GM12878 (cell line): ENCODE data around the gene BPIFB3. TPM values are rescaled to one million over a fixed set of nuclear protein-coding genes. Genes with fewer than 3 reads are reported as not detected.

Experiments used
- ATAC-seq: fragments of 200-7000 bp; cut with Tn5 transposase; 3 replicates; pipeline ENCODE4 v1.9.1; 2020; ENCODE audit warnings: mild to moderate bottlenecking, moderate library complexity
- BruUV-seq: library from RNA; stranded (reverse); fragments of 400-500 nt; replicated peaks from 2 replicates; lab custom pipeline; 2021; lab: Mats Ljungman, UMichigan
- CTCF ChIA-PET: fragments of 300-600 bp; sonication (Branson Sonifier 250); formaldehyde crosslinking; extraction: SDS; loops from one replicate; lab custom pipeline; 2021; ENCODE audit warnings: inconsistent platforms; lab: Yijun Ruan, JAX
- POLR2A ChIA-PET: fragments of 350-600 bp; formaldehyde crosslinking; extraction: SDS; loops from one replicate; lab custom pipeline; 2021; ENCODE audit warnings: inconsistent platforms; lab: Charles Lee
- RAD21 ChIA-PET: fragments of 300-600 bp; sonication (Branson Sonifier 250); formaldehyde crosslinking; loops from one replicate; lab custom pipeline; 2023; ENCODE audit warnings: antibody characterized with exemption; ENCODE audit not compliant: unreplicated experiment; lab: Charles Lee
- SMC1A ChIA-PET: fragments of 300-600 bp; sonication (Branson Sonifier 250); formaldehyde crosslinking; loops from one replicate; lab custom pipeline; 2023; ENCODE audit not compliant: unreplicated experiment, uncharacterized antibody; lab: Charles Lee
- DNase-seq: peaks from one replicate; pipeline ENCODE4 v3.0.0-alpha.2; 2011; ENCODE audit warnings: low read depth, low spot score
- FAIRE-seq: peaks from 3 replicates; lab custom pipeline; 2011; peaks lifted over from hg19 to GRCh38; lab: Jason Lieb, UNC
- H2AFZ ChIP-seq: 2 replicates; pipeline ENCODE4 v1.6.0; 2011; ENCODE audit warnings: low read depth, low read length, control low read depth; ENCODE audit not compliant: control insufficient read depth
- H3K27ac ChIP-seq: 2 replicates; pipeline ENCODE4 v1.5.1; 2011; ENCODE audit warnings: control low read depth; ENCODE audit not compliant: control insufficient read depth, insufficient read depth
- H3K27me3 ChIP-seq, 2 experiments: replicated peaks in 1 of 2; 2 replicates each; pipeline versions ENCODE4 v1.6.0 to v1.6.1; 2011; ENCODE audit warnings: low read length in 1 of 2; ENCODE audit not compliant: control insufficient read depth in 2 of 2, insufficient read depth in 2 of 2
- H3K36me3 ChIP-seq, 2 experiments: 2 replicates each; pipeline ENCODE4 v1.5.1; 2011; ENCODE audit warnings: low read length in 1 of 2; ENCODE audit not compliant: control insufficient read depth in 2 of 2, insufficient read depth in 2 of 2
- H3K4me1 ChIP-seq: 2 replicates; pipeline ENCODE4 v1.6.1; 2011; ENCODE audit warnings: mild to moderate bottlenecking, low read length, moderate library complexity, mixed read lengths; ENCODE audit not compliant: control insufficient read depth, insufficient read depth
- H3K4me2 ChIP-seq: 2 replicates; pipeline ENCODE4 v1.6.0; 2011; ENCODE audit warnings: control low read depth; ENCODE audit not compliant: control insufficient read depth, insufficient read depth
- H3K4me3 ChIP-seq: fragments of 200-600 bp; sonication (generic); 2 replicates; pipeline ENCODE4 v1.5.1; 2016
- H3K79me2 ChIP-seq: 2 replicates; pipeline ENCODE4 v1.6.0; 2011; ENCODE audit warnings: low read length; ENCODE audit not compliant: control insufficient read depth, insufficient read depth
- H3K9ac ChIP-seq: 2 replicates; pipeline ENCODE4 v1.8.0; 2011; ENCODE audit warnings: low read length, control low read depth, mixed read lengths; ENCODE audit not compliant: control insufficient read depth, insufficient read depth
- H3K9me3 ChIP-seq: replicated peaks from 3 replicates; pipeline ENCODE4 v1.5.1; 2011; ENCODE audit warnings: mild to moderate bottlenecking, low read length; ENCODE audit not compliant: control insufficient read depth, insufficient read depth
- H4K20me1 ChIP-seq: 2 replicates; pipeline ENCODE4 v1.6.0; 2011; ENCODE audit not compliant: control insufficient read depth, insufficient read depth
- BACH1 ChIP-seq: fragments of 450-650 bp; IDR thresholded peaks from 2 replicates; pipeline ENCODE4 v1.6.1; 2017; ENCODE audit warnings: mild to moderate bottlenecking, borderline replicate concordance
- EGR1 ChIP-seq, 2 experiments: IDR thresholded peaks; 1 replicate in 1 of 2; 2 replicates in 1 of 2; pipeline ENCODE4 v1.6.1; 2011 to 2012; ENCODE audit warnings: low read depth in 2 of 2, low read length in 2 of 2, borderline replicate concordance in 1 of 2, mild to moderate bottlenecking in 1 of 2, moderate library complexity in 1 of 2
- EP300 ChIP-seq, 2 experiments: fragments of 150-350 bp in 1 of 2; IDR thresholded peaks; 2 replicates each; pipeline ENCODE4 v1.6.1; 2011 to 2012; ENCODE audit warnings: low read depth in 2 of 2, low read length in 2 of 2, borderline replicate concordance in 1 of 2, improper control_type of control experiment in 1 of 2, inconsistent platforms in 1 of 2; ENCODE audit not compliant: control insufficient read depth in 1 of 2
- ESRRA ChIP-seq: IDR thresholded peaks from 2 replicates; pipeline ENCODE4 v1.6.1; 2012; ENCODE audit warnings: mild to moderate bottlenecking, low read length, improper control_type of control experiment
- GABPA ChIP-seq: IDR thresholded peaks from 2 replicates; pipeline ENCODE4 v1.6.1; 2014; ENCODE audit warnings: antibody characterized with exemption, low read depth, mild to moderate bottlenecking, inconsistent platforms
- LARP7 ChIP-seq: fragments of 450-650 bp; IDR thresholded peaks from 2 replicates; pipeline ENCODE4 v1.6.1; 2017; ENCODE audit warnings: mild to moderate bottlenecking
- SMAD5 ChIP-seq: IDR thresholded peaks from 2 replicates; pipeline ENCODE4 v1.6.1; 2016; ENCODE audit warnings: antibody characterized with exemption, low read depth
- WGBS: methylation state at CpG from one replicate; pipeline ENCODE4 v1.1.6; 2016; ENCODE audit warnings: low lambda C conversion rate; ENCODE audit not compliant: insufficient replicate concordance, insufficient coverage; ENCODE audit errors: missing lambda C conversion rate; 5-methylcytosine and 5-hydroxymethylcytosine counted together
- in situ Hi-C: fragments of 300-500 bp; cut with MboI; formaldehyde crosslinking; loops from 9 replicates; pipeline ENCODE4 v1.14.3; 2018; ENCODE audit warnings: mixed read lengths
- intact Hi-C: fragments of 100-400 bp; cut with micrococcal nuclease; formaldehyde crosslinking; loops from one replicate; pipeline ENCODE4 v1.14.2; 2022; ENCODE audit not compliant: unreplicated experiment
- polyA plus RNA-seq, 11 experiments: library from polyadenylated mRNA; depleted of rRNA in 4 of 11; unstranded in 6 of 11; stranded (reverse) in 5 of 11; fragments of >200 nt; fragmentation: Nextera tagmentation in 4 of 11; fragmentation: Illumina TruSeq in 1 of 11; extraction: Ambion mirVana in 4 of 11; extraction: Trizol in 1 of 11; gene quantifications; 1 replicate in 1 of 11; 2 replicates in 10 of 11; pipeline versions ENCODE4 v1.2.1 to v1.2.3, GENCODE V29; 2011 to 2016; ENCODE audit warnings: inconsistent platforms in 2 of 11, missing spikeins in 2 of 11, low read depth in 1 of 11
- total RNA-seq, 4 experiments: library from RNA; depleted of rRNA in 3 of 4; stranded (reverse); fragments of >200 nt in 3 of 4; fragmentation: Illumina TruSeq in 1 of 4; extraction: Trizol in 1 of 4; gene quantifications; 2 replicates each; pipeline versions ENCODE4 v1.2.1 to v1.2.3, GENCODE V29; 2013 to 2021
- TF ChIP-seq, protein P1 (sequence below): fragments of 450-650 bp; formaldehyde crosslinking; IDR thresholded peaks from 2 replicates; pipeline ENCODE4 v1.4.0; 2020; ENCODE audit warnings: mild to moderate bottlenecking, moderate library complexity
- TF ChIP-seq, protein P2 (sequence below): fragments of 450-650 bp; IDR thresholded peaks from 2 replicates; pipeline ENCODE4 v1.6.1; 2017; ENCODE audit warnings: mild to moderate bottlenecking, moderate library complexity
- TF ChIP-seq, protein P3 (sequence below): IDR thresholded peaks from 2 replicates; pipeline ENCODE4 v1.6.1; 2012; ENCODE audit warnings: improper control_type of control experiment, low read depth, low read length; ENCODE audit not compliant: insufficient replicate concordance

Gene BPIFB3
- total and polyA plus RNA-seq, 10 of the 15 experiments (the other 5 are each of a cell fraction or from before 2014, with no cell fraction given) = not detected

DNA sequence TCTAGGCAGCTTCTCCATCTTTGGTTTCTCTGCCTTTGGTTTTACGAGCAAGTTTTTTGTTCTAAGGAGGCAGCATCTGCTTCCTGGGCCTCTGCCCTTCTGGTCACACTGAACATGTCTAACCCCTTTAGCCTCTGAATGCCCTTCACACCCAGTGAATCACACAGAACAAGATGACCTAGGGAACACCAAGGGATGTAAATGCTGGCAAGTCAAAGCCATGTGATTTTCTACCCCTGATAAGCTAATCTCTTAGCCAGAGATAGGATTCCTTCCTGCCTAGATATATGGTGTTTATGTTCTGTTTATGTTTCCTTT, 29.5 kb upstream of the BPIFB3 start:
- SMC1A ChIA-PET = no interaction called here
- H2AFZ ChIP-seq = no peak overlapping the region
- no peaks in the 10 kb centered on the region for H3K79me2 ChIP-seq
- POLR2A ChIA-PET = no interaction called here
- CTCF ChIA-PET = no interaction called here
- peaks cover 3% of the 10 kb centered on the region for H3K4me1 ChIP-seq
- intact Hi-C loops = no loop called here
- no peak overlapping the region for H3K4me2 ChIP-seq
- RAD21 ChIA-PET = no interaction called here
- 62% methylated on average over 1 of the region's 1 CpG for WGBS
- H3K9me3 ChIP-seq = no peaks in the 10 kb centered on the region
- in situ Hi-C loops = no loop called here
- H3K27me3 ChIP-seq = no peaks in the 10 kb centered on the region; a peak in 1 of 4 replicates
- FAIRE-seq (no peak), ATAC-seq (no peak), DNase-seq (no peak)
- H3K4me3 ChIP-seq = no peak overlapping the region
- no peak overlapping the region for H3K9ac ChIP-seq
- no peaks in the 10 kb centered on the region for H3K36me3 ChIP-seq
- no peak overlapping the region for H3K27ac ChIP-seq
- BruUV-seq = no TSS peak
- H4K20me1 ChIP-seq = no peaks in the 10 kb centered on the region
- TF ChIP-seq SMAD5 = no peak
- no peak for TF ChIP-seq LARP7
- no peak for TF ChIP-seq BACH1
- TF ChIP-seq, protein P1, sequence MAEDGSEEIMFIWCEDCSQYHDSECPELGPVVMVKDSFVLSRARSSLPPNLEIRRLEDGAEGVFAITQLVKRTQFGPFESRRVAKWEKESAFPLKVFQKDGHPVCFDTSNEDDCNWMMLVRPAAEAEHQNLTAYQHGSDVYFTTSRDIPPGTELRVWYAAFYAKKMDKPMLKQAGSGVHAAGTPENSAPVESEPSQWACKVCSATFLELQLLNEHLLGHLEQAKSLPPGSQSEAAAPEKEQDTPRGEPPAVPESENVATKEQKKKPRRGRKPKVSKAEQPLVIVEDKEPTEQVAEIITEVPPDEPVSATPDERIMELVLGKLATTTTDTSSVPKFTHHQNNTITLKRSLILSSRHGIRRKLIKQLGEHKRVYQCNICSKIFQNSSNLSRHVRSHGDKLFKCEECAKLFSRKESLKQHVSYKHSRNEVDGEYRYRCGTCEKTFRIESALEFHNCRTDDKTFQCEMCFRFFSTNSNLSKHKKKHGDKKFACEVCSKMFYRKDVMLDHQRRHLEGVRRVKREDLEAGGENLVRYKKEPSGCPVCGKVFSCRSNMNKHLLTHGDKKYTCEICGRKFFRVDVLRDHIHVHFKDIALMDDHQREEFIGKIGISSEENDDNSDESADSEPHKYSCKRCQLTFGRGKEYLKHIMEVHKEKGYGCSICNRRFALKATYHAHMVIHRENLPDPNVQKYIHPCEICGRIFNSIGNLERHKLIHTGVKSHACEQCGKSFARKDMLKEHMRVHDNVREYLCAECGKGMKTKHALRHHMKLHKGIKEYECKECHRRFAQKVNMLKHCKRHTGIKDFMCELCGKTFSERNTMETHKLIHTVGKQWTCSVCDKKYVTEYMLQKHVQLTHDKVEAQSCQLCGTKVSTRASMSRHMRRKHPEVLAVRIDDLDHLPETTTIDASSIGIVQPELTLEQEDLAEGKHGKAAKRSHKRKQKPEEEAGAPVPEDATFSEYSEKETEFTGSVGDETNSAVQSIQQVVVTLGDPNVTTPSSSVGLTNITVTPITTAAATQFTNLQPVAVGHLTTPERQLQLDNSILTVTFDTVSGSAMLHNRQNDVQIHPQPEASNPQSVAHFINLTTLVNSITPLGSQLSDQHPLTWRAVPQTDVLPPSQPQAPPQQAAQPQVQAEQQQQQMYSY (CRISPR knock-in tag) = no peak
- TF ChIP-seq, protein P2, sequence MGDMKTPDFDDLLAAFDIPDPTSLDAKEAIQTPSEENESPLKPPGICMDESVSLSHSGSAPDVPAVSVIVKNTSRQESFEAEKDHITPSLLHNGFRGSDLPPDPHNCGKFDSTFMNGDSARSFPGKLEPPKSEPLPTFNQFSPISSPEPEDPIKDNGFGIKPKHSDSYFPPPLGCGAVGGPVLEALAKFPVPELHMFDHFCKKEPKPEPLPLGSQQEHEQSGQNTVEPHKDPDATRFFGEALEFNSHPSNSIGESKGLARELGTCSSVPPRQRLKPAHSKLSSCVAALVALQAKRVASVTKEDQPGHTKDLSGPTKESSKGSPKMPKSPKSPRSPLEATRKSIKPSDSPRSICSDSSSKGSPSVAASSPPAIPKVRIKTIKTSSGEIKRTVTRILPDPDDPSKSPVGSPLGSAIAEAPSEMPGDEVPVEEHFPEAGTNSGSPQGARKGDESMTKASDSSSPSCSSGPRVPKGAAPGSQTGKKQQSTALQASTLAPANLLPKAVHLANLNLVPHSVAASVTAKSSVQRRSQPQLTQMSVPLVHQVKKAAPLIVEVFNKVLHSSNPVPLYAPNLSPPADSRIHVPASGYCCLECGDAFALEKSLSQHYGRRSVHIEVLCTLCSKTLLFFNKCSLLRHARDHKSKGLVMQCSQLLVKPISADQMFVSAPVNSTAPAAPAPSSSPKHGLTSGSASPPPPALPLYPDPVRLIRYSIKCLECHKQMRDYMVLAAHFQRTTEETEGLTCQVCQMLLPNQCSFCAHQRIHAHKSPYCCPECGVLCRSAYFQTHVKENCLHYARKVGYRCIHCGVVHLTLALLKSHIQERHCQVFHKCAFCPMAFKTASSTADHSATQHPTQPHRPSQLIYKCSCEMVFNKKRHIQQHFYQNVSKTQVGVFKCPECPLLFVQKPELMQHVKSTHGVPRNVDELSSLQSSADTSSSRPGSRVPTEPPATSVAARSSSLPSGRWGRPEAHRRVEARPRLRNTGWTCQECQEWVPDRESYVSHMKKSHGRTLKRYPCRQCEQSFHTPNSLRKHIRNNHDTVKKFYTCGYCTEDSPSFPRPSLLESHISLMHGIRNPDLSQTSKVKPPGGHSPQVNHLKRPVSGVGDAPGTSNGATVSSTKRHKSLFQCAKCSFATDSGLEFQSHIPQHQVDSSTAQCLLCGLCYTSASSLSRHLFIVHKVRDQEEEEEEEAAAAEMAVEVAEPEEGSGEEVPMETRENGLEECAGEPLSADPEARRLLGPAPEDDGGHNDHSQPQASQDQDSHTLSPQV = no peak
- TF ChIP-seq, protein P3, sequence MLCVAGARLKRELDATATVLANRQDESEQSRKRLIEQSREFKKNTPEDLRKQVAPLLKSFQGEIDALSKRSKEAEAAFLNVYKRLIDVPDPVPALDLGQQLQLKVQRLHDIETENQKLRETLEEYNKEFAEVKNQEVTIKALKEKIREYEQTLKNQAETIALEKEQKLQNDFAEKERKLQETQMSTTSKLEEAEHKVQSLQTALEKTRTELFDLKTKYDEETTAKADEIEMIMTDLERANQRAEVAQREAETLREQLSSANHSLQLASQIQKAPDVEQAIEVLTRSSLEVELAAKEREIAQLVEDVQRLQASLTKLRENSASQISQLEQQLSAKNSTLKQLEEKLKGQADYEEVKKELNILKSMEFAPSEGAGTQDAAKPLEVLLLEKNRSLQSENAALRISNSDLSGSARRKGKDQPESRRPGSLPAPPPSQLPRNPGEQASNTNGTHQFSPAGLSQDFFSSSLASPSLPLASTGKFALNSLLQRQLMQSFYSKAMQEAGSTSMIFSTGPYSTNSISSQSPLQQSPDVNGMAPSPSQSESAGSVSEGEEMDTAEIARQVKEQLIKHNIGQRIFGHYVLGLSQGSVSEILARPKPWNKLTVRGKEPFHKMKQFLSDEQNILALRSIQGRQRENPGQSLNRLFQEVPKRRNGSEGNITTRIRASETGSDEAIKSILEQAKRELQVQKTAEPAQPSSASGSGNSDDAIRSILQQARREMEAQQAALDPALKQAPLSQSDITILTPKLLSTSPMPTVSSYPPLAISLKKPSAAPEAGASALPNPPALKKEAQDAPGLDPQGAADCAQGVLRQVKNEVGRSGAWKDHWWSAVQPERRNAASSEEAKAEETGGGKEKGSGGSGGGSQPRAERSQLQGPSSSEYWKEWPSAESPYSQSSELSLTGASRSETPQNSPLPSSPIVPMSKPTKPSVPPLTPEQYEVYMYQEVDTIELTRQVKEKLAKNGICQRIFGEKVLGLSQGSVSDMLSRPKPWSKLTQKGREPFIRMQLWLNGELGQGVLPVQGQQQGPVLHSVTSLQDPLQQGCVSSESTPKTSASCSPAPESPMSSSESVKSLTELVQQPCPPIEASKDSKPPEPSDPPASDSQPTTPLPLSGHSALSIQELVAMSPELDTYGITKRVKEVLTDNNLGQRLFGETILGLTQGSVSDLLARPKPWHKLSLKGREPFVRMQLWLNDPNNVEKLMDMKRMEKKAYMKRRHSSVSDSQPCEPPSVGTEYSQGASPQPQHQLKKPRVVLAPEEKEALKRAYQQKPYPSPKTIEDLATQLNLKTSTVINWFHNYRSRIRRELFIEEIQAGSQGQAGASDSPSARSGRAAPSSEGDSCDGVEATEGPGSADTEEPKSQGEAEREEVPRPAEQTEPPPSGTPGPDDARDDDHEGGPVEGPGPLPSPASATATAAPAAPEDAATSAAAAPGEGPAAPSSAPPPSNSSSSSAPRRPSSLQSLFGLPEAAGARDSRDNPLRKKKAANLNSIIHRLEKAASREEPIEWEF = no peak
- no peak for TF ChIP-seq EGR1 (IDR thresholded peaks at IDR 0.05; ENCODE audit: borderline replicate concordance in 1 of 2, low read depth in 2 of 2, low read length in 2 of 2)
- no peak for TF ChIP-seq EP300 (IDR thresholded peaks at IDR 0.05; ENCODE audit: borderline replicate concordance in 1 of 2, control insufficient read depth in 1 of 2, low read depth in 2 of 2, low read length in 2 of 2)
- TF ChIP-seq ESRRA = no peak
- no peak for TF ChIP-seq GABPA
